ENCODE results near the gene CTR9.

CTR9 gene

GRCh38 chr11:10743354-10744000 lies 7.6 kb upstream of the CTR9 start:
- DNase-seq: no peak

DNA sequence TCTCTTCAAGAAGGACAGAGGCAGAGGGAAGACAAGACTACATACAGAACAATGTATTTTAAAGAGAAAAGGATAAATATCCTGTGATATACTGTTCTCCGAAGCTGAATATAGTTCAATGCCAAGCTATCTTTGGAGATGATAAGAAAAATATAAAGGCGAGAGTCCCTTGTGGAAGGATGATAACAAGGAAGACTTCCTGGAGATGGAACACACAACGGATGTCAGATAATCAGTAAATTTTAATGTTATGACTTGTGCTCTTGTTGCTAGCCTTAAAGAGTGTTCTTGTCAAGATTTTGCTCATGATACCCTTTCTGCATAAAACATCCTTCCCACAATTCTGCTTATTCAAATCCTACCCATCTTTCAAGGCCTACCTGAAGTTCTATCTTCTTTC lies 6.8 kb upstream of the CTR9 start:
- DNase-seq: no peak

DNA sequence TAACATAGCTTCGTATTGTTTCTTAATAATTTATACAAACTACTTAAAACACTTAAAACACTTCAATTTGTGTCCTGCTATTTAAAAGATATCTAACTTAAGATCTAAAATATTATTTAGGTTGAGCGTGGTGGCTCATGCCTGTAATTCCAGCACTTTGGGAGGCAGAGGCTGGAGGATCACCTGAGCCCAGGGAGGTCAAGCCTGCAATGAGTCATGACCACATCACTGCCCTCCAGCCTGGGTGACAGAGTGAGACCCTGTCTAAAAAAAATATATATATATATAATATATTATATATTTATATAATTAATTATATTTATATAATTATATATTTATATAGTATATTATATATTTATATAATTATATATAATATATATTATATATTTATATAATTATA lies 4.2 kb upstream of the CTR9 start:
- no peak for DNase-seq

DNA sequence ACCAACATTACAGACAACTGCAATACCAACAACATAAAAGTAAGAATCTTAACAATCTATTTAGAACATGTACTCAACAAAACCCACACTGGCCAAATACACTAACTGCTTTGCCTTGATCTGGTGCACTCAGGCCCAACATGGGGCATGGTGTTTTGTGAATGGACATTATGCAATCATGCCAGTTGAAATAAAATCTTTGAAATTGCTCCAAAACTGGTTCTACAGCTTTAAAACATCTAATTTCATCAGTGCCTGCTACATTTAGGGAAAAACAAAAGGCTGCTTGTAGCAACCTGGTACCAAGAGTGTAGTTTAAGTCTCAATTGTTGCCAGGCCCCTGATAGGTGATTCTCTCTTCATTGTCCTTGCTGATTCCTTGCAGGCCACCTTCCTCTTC lies 3.3 kb upstream of the CTR9 start:
- no peak for DNase-seq

DNA sequence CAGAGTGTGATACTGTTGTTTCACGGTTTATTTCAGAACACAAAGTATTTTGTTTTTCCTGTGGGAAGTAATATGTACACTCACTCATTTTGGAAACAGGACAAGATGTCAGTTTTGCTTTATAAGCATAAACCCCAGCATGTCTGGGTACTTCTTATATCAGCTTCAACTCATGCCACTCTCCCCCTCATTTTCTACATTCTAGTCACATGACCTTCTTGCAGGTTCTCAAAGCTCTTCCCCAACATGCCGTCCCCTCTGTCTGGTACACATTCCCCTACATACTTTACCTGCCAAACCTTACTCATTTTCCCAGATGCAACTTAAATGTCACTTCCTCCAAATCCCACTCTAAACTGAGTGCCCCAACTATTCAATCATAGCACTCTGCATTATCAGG lies 1.6 kb upstream of the CTR9 start:
- no peak for DNase-seq

GRCh38 chr11:10751581-10751940 lies 515 bp downstream of the CTR9 start:
- DNase-seq: no peak

DNA sequence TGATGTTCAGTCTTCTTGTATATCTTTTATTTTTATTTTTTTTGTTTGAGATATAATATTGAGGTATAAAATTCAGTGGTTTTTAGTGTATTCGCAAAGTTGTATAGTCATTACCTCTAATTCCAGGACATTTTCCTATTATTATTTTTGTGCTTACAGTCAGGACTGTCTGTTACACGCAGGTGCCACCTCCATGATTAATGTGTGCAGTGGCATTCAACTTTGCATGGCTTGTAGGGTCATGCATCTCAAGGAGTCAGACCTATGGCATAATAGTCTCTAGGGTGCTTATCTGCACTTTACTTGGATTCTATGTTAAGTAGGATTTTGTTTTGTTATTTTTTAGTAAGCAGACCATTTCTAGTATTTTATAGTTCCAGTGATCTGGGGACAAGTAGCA lies 1.0 kb downstream of the CTR9 start:
- DNase-seq: no peak

GRCh38 chr11:10752486-10752885 lies 1.4 kb downstream of the CTR9 start:
- DNase-seq: no peak

DNA sequence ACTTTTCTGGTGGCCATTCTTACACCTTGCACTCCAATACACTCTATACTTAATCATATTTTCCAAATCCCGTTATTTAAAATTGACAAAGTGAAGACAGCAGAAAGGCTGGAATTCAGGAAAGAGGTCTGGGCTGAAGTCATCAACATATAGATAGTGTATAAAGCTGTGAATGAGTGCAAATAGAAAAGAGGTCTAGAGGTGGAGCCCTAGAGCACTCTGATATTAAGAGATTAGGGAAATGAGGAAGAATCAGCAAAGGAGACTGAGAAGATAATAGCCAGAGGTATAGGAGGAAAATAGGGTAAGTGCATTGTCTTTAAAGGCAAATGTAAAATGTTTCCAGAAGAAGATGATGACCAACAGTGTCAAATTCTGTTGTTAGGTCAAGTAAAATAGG lies 7.9 kb downstream of the CTR9 start:
- DNase-seq: no peak

DNA sequence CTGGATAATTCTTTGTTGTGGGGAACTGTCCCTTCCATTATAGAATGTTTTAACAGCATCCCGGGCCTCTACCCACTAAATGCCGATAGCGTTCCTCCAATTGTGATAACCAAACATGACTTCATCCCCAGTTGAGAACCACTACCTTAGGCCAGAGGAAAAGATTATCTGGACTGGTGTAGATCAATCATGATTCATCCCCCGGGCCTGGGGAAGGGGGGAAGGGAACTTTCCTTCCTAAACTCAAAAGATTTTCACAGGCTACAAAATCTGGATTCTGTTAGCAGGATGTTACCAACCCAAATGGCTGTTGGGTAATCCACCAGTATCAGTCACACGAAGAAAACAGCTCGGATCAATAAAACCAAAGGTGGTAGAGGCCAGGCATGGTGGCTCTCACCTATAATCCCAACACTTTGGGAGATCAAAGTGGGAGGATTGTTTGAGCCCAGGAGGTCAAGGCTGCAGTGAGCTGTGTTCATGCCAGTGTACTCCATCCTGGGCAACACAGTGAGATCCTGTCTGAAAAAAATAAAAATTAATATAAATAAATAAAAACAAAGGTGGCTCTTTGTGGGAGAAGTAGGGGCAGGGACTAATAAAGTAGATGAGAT lies 10.1 kb downstream of the CTR9 start:
- no peak for DNase-seq

GRCh38 chr11:10762185-10762584 lies 11.1 kb downstream of the CTR9 start:
- no peak for DNase-seq

DNA sequence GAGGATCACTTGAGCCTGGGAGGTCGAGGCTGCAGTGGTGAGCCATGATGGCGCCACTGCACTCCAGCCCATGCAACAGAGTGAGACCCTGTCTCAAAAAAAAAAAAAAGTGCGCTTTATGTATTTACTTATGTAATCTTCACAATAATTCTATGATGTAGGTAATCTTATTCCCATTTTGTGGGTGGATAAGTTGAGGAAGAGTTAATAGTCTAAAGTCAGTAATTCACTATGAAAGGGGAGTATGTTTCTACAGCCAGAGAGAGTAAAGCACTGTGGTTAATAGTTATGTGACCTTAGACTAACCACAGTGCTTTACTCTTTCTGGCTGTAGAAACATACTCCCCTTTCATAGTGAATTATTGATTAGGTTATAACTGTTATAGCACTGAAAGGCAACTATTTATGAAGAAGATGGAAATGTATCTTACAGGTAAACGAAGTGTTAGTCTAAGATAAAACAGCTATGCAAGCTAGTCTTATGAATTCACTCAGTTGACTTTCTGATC lies 11.9 kb downstream of the CTR9 start:
- no peak for DNase-seq

DNA sequence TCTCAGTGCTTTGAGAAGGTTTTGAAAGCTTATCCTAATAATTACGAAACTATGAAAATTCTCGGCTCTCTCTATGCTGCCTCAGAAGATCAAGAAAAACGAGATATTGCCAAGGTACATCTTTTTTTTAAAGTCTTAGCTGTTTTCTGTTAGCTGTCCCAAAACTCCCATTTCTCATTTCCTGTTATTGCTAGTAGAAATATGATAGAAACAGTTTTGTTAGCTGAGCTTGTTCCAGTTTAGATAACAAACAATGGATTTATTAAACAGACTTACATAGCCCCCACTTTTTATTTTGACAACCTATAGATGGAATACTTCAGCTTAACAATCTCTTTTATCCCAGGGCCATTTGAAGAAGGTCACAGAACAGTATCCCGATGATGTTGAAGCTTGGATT lies 12.7 kb downstream of the CTR9 start:
- no peak for DNase-seq

DNA sequence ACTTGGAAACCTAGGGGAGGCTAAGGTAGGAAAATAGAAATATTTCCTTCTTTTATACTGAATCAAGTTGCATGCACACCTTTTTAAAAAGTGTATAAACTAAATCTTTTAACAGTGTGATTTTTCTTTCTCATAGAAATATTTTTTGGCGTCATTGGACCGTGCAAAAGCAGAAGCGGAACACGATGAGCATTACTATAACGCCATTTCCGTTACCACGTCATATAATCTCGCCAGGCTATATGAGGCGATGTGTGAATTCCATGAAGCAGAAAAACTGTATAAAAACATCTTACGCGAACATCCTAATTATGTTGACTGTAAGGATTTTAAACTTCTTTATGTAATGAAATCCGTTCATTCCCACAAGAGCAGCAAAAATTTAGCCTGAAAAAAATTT lies 13.4 kb downstream of the CTR9 start:
- DNase-seq: no peak

GRCh38 chr11:10770626-10771254 lies 19.7 kb downstream of the CTR9 start:
- peak in 1 of 2 experiments; percentile 16 for DNase-seq

- no peak for DNase-seq
Observed at GRCh38 chr11:10771457-10771856, 20.4 kb downstream of the CTR9 start.

DNA sequence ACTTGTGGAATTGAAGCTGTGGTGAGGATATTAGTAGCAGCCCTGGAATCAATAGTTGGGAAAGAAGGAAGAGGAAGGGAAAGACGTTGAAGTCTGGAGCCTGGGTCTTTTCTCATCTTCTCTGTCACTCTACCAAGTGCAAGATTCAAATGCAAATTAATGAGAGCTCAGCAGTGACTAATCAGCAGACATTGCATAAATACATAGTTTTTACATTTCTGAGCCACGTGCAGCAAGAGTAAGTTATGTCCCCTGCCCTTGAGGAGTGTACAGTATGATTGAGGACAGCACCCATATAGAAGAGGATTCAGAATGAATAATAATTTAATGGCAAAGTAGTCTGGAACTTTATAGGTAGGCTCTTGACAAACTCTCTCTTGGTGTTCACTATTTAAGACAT lies 23.8 kb downstream of the CTR9 start:
- no peak for DNase-seq

DNA sequence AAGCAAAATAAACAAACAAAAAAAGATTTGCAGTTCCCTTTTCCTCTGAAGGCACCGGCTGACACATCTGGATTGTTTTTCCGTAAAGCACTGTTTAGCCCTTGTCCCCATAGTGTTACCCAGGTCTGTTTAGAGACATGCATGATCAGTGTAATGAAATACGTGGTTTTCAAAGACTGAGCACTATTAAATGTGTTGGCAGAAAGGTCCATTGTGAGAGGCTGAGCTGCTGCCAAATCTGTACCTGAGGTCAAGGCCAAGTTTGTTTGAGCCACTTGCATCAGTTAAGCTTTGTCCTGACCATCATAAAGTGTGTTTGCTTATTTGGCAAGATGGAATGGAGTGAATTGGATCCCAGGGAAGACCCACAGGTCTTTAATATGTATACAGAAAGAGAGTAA lies 26.3 kb downstream of the CTR9 start:
- DNase-seq: no peak

DNA sequence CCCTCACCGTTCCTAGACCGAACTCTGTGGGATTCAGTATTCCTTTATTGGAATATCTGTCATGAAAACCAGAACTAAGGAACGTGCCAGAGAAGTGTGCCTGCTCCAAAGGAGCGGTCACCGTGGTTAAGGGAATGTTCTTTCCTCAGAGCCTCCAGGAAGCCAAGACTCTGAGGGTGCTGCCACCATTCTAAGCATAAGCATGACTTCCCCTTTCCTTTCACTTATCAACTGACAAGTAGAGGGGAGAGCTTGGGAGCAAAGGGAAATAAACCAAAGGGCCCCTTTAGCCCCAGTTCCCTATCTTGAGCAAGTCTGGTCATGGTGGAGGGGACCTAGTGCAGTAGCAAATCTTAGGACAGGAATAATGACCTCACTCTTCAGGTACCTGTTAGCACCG lies 26.8 kb downstream of the CTR9 start:
- no peak for DNase-seq

- DNase-seq: no peak
Observed at GRCh38 chr11:10778217-10778970, 27.3 kb downstream of the CTR9 start.

GRCh38 chr11:10779086-10779485 lies 28.0 kb downstream of the CTR9 start:
- DNase-seq: no peak

DNA sequence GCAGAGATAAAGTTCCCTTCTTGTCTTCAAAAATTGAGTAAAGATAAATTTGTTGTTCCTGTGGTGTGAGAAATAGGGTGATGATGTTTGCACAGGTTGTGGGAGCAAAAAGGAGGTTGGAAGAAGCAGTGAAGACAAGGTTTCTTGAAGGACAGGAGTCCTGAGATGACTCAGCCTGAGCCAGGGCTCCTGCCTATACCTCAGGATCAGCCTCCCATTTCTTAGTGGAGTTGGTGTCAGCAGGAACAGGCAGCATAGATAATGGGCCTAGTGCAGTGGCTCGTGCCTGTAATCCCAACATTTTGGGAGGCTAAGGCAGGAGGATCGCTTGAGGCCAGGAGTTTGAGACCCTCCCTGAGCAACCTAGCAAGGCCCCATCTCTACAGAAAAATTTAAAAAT lies 29.0 kb downstream of the CTR9 start:
- no peak for DNase-seq

- DNase-seq: no peak
Observed at GRCh38 chr11:10784232-10785145, 33.4 kb downstream of the CTR9 start.
